Activated CD4-positive, alpha-beta T cell treated with anti-CD3 and anti-CD28 coated beads for 4 hours (primary cell): ENCODE data around the gene MPPED1.

Experiments
- DNase-seq, 2 donors: peaks; one replicate each; pipeline ENCODE4 v3.0.0-alpha.2; 2020

The MPPED1 gene

GRCh38 chr22:43393132-43393843, 18.5 kb upstream of the MPPED1 start:
- DNase-seq: no peak

GRCh38 chr22:43393844-43394474, 17.9 kb upstream of the MPPED1 start:
- no peak for DNase-seq

GRCh38 chr22:43395086-43395695, 16.6 kb upstream of the MPPED1 start:
- DNase-seq: no peak

- DNase-seq: no peak
Measured at GRCh38 chr22:43396321-43396933, 15.4 kb upstream of the MPPED1 start.

GRCh38 chr22:43396934-43397457, 14.8 kb upstream of the MPPED1 start:
- no peak for DNase-seq

GRCh38 chr22:43397766-43398165, 14.0 kb upstream of the MPPED1 start:
- DNase-seq: no peak

GRCh38 chr22:43398246-43398645, 13.6 kb upstream of the MPPED1 start:
- no peak for DNase-seq

- no peak for DNase-seq
Measured at GRCh38 chr22:43398910-43399309, 12.9 kb upstream of the MPPED1 start.

- DNase-seq: no peak
Measured at GRCh38 chr22:43399338-43399979, 12.4 kb upstream of the MPPED1 start.

GRCh38 chr22:43399980-43400358, 11.8 kb upstream of the MPPED1 start:
- no peak for DNase-seq

- DNase-seq: no peak
Measured at GRCh38 chr22:43400449-43400848, 11.4 kb upstream of the MPPED1 start.

GRCh38 chr22:43401233-43401632, 10.6 kb upstream of the MPPED1 start:
- DNase-seq: no peak

GRCh38 chr22:43401661-43402060, 10.2 kb upstream of the MPPED1 start:
- no peak for DNase-seq

GRCh38 chr22:43402128-43402527, 9.7 kb upstream of the MPPED1 start:
- no peak for DNase-seq

GRCh38 chr22:43404673-43405385, 7.0 kb upstream of the MPPED1 start:
- DNase-seq: no peak

- no peak for DNase-seq
Measured at GRCh38 chr22:43406186-43406790, 5.5 kb upstream of the MPPED1 start.

- no peak for DNase-seq
Measured at GRCh38 chr22:43407591-43407990, 4.2 kb upstream of the MPPED1 start.

GRCh38 chr22:43408009-43408408, 3.8 kb upstream of the MPPED1 start:
- no peak for DNase-seq

GRCh38 chr22:43409046-43409445, 2.8 kb upstream of the MPPED1 start:
- no peak for DNase-seq

- no peak for DNase-seq
Measured at GRCh38 chr22:43409800-43410199, 2.0 kb upstream of the MPPED1 start.

- DNase-seq: no peak
Measured at GRCh38 chr22:43411040-43411868, 560 bp upstream of the MPPED1 start.
